ENCODE data around the gene FKBP15. TPM values are rescaled to one million over a fixed set of nuclear protein-coding genes. Genes with fewer than 3 reads are reported as not detected.

Gene FKBP15
- total RNA-seq, 2 experiments from 2014 or later = 34.0 to 44.2 TPM

DNA sequence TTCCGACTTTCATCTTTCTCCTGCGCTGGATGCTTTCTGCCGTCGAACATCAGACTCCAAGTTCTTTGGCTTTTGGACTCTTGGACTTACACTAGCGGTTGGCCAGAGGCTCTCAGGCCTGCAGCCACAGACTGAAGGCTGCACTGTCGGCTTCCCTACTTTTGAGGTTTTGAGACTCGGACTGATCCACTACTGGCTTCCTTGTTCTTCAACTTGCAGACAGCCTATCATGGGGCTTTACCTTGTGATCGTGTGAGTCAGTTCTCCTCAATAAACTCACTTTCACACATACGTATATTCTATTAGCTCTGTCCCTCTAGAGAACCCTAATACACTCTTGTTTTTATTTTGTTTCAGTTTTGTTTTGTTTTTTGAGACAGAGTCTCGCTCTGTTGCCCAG, 10.3 kb downstream of the FKBP15 start:
- ATAC-seq (no peak), DNase-seq (no peak)
- no peak overlapping the region for H3K4me3 Mint-ChIP-seq
- intact Hi-C loops (cut with DNase I, micrococcal nuclease) = no loop called here
- POLR2A ChIA-PET = no interaction called here
- CTCF ChIA-PET = no interaction called here
- H3K9me3 Mint-ChIP-seq (ENCODE audit: low read depth) = no peaks in the 10 kb centered on the region
- H3K27me3 Mint-ChIP-seq = no peaks in the 10 kb centered on the region
- peaks cover 7% of the 10 kb centered on the region for H3K4me1 Mint-ChIP-seq
- peaks cover 28% of the 10 kb centered on the region for H3K36me3 Mint-ChIP-seq (ENCODE audit: low read depth)
- no peak overlapping the region for H3K27ac Mint-ChIP-seq

DNA sequence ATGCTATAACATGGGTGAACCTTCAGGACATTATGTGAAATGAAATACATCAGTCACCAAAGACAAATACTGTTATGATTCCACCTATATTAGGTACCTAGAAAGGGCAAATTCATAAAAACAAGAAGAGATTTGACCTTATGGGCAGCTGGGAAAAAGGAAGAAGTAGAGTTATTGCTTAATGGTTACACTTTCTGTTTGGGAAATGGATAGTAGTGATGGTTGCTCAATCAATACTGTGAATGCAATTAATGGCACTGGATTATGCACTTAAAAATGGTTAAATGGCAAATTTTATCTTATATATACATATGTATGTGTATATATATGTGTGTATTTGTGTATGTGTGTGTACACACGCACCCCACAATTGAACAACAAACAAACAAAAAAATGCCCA, 15.2 kb downstream of the FKBP15 start:
- peaks cover 3% of the 10 kb centered on the region for H3K4me1 Mint-ChIP-seq
- no peak overlapping the region for H3K27ac Mint-ChIP-seq
- POLR2A ChIA-PET = no interaction called here
- ATAC-seq (no peak), DNase-seq (no peak)
- CTCF ChIA-PET = interaction anchor here (0.6 kb wide), 1 partner anchor 500 kb away, joined by 4 read pairs; no protein-coding TSS in a partner anchor
- H3K36me3 Mint-ChIP-seq (ENCODE audit: low read depth) = peaks cover 50% of the 10 kb centered on the region
- H3K27me3 Mint-ChIP-seq = no peaks in the 10 kb centered on the region
- intact Hi-C loops (cut with DNase I, micrococcal nuclease) = no loop called here
- H3K9me3 Mint-ChIP-seq (ENCODE audit: low read depth) = no peaks in the 10 kb centered on the region
- no peak overlapping the region for H3K4me3 Mint-ChIP-seq

- no peaks in the 10 kb centered on the region for H3K9me3 Mint-ChIP-seq (ENCODE audit: low read depth)
- peaks cover 46% of the 10 kb centered on the region for H3K36me3 Mint-ChIP-seq (ENCODE audit: low read depth)
- ATAC-seq = no peak
- ChIA-PET POLR2A (no interaction called here), CTCF (no interaction called here)
- DNase-seq = no peak
- peaks cover 3% of the 10 kb centered on the region for H3K4me1 Mint-ChIP-seq
- H3K27me3 Mint-ChIP-seq = no peaks in the 10 kb centered on the region
- intact Hi-C loops (cut with DNase I, micrococcal nuclease) = no loop called here
- H3K4me3 Mint-ChIP-seq = no peak overlapping the region
- H3K27ac Mint-ChIP-seq = no peak overlapping the region
Measured at GRCh38 chr9:113205432-113205831, 15.6 kb downstream of the FKBP15 start.

DNA sequence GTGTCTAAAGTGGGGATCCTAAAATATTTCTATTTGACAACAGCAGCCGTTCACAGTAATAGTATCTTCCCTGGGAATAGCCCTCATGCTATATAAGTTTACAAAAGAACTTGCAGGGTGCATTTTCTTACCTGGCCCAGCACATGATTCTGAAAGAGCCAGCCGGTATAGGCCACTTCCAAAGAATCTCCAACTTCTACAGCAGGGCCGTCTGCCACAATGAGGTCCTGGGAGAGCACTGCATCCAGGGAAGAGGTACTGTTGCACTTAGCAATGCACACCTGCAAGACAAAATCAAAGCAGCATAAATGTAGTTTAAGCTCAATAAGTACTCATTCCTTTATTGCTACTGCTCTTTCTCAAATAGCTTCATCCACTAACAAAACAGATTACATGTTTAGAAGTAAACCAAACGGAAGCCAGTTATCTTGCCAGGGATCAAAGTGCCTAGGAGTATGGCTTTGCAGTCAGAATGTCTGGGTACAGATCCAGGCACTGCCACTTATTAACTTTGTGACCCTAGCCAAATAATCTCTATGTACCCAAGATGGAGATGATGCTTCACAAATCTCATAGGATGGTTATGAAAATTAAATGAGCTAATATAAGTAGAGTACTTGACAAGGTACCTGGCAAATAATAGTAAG, 21.3 kb downstream of the FKBP15 start:
- Mint-ChIP-seq H3K27me3 (no peaks in the 10 kb centered on the region), H3K27ac (no peak overlapping the region), H3K4me3 (no peak overlapping the region), H3K4me1 (peaks cover 9% of the 10 kb centered on the region), H3K36me3 (ENCODE audit: low read depth) (peaks cover 61% of the 10 kb centered on the region), H3K9me3 (ENCODE audit: low read depth) (no peaks in the 10 kb centered on the region)
- ChIA-PET POLR2A (no interaction called here), CTCF (no interaction called here)
- intact Hi-C loops (cut with DNase I, micrococcal nuclease) = no loop called here
- no peak for ATAC-seq
- no peak for DNase-seq

- Mint-ChIP-seq H3K4me1 (no peaks in the 10 kb centered on the region), H3K27me3 (no peaks in the 10 kb centered on the region), H3K36me3 (ENCODE audit: low read depth) (peaks cover 32% of the 10 kb centered on the region), H3K9me3 (ENCODE audit: low read depth) (no peaks in the 10 kb centered on the region), H3K4me3 (no peak overlapping the region), H3K27ac (no peak overlapping the region)
- POLR2A ChIA-PET = no interaction called here
- no peak for DNase-seq
- no peak for ATAC-seq
- CTCF ChIA-PET = interaction anchor here (0.6 kb wide), 1 partner anchor 559 kb away, joined by 3 read pairs; no protein-coding TSS in a partner anchor
- intact Hi-C loops (cut with DNase I, micrococcal nuclease) = no loop called here
Measured at GRCh38 chr9:113192455-113192854, 28.6 kb downstream of the FKBP15 start.

DNA sequence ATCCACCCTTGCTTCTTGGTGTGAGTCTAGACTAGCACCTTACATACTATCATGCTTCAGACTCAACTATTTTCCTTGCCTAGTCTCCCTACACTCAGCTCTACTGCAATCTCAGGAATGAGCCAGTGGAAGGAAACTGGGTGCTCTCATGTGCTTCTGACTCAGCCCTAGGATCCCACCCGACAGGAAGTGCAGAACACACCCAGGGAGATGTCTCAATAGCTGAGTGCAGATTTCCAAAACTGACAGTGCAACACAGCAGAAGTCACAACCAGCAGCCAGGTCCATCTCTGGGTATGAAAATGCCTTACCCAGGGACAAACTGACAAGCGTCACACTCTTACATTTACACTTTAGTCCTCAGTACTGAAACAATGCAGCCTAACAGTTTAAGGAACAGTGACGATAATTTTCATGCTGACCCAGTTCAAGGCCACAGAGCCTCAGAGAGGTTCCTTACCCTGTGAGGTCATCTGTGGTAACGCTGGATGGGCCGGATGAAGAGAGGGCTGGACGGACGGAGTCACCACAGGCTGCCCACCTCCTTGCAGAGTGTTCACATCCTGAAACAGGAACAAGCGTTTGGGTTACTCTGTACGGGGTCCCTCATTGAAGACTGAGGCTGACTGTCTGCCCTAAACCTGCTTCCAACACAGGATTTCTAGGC, 33.0 kb downstream of the FKBP15 start:
- Mint-ChIP-seq H3K27ac (no peak overlapping the region), H3K27me3 (no peaks in the 10 kb centered on the region), H3K4me1 (no peaks in the 10 kb centered on the region), H3K4me3 (no peak overlapping the region), H3K9me3 (ENCODE audit: low read depth) (no peaks in the 10 kb centered on the region), H3K36me3 (ENCODE audit: low read depth) (peaks cover 42% of the 10 kb centered on the region)
- intact Hi-C loops (cut with DNase I, micrococcal nuclease) = no loop called here
- CTCF ChIA-PET = interaction anchor here (1.8 kb wide), 1 partner anchor 76 kb away, joined by 5 read pairs; no protein-coding TSS in a partner anchor
- DNase-seq = no peak
- ATAC-seq = no peak
- POLR2A ChIA-PET = no interaction called here

DNA sequence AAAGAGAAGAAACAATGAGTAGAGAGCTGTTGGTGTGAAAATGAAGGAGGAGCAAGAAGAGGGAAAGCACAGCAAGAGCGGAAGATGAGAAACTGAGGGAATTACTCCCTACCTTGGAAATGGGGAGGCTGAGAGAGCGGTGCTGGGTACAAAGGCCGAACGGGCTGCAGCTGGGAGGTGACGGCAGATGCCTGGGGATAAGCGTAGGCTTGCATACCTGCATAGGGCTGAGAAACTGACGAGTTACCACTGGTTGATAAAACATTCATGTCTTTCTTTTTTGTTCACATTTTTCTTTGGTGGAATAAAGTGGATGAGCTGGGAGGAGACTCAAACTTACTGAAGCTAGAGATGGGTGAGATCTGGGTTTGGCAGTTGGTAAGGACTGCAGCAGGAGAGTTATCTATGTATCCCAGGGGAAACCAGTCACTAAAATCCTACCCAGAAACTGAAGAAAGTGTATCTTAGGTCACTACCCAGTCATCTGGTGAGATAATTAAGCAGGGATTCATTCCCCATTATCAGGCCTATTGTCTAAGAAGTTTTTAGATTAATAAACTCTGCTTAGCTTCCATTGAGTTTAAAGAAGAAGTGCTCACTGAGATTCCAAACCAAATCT, 34.8 kb downstream of the FKBP15 start:
- Mint-ChIP-seq H3K27ac (no peak overlapping the region), H3K27me3 (no peaks in the 10 kb centered on the region), H3K4me1 (no peaks in the 10 kb centered on the region), H3K9me3 (ENCODE audit: low read depth) (no peaks in the 10 kb centered on the region), H3K36me3 (ENCODE audit: low read depth) (peaks cover 54% of the 10 kb centered on the region), H3K4me3 (no peak overlapping the region)
- CTCF ChIA-PET = interaction anchor here (0.8 to 1.8 kb wide), 4 partner anchors 9 to 334 kb away, joined by 3 read pairs; no protein-coding TSS in a partner anchor
- intact Hi-C loops (cut with DNase I, micrococcal nuclease) = no loop called here
- DNase-seq (no peak), ATAC-seq (no peak)
- POLR2A ChIA-PET = no interaction called here

GRCh38 chr9:113185271-113185670, 35.8 kb downstream of the FKBP15 start:
- Mint-ChIP-seq H3K4me3 (no peak overlapping the region), H3K4me1 (no peaks in the 10 kb centered on the region), H3K9me3 (ENCODE audit: low read depth) (no peaks in the 10 kb centered on the region), H3K27ac (peak overlapping the region; percentile 49), H3K36me3 (ENCODE audit: low read depth) (peaks cover 62% of the 10 kb centered on the region), H3K27me3 (no peaks in the 10 kb centered on the region)
- ATAC-seq = no peak
- intact Hi-C loops (cut with DNase I, micrococcal nuclease) = no loop called here
- ChIA-PET CTCF (no interaction called here), POLR2A (no interaction called here)
- no peak for DNase-seq

DNA sequence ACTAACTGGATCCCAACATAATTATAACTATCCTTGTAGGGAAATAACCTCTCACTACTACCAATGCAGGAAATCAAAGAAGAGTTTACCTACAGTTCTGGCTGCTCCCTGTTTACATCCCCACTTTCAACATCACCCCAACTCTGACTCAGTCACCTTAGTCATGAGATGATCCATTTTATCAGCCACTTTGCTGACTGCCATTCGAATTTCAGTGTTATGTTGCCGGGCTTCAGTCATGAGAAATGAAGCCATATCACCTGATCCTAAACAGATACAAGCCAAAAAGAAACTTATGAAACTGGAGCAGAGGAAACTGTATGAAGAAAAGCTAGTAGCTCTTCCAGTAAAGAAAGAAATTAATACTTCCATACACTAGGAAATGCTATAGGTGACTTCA, 36.5 kb downstream of the FKBP15 start:
- intact Hi-C loops (cut with DNase I, micrococcal nuclease) = no loop called here
- POLR2A ChIA-PET = no interaction called here
- Mint-ChIP-seq H3K4me1 (no peaks in the 10 kb centered on the region), H3K27me3 (no peaks in the 10 kb centered on the region), H3K4me3 (no peak overlapping the region), H3K36me3 (ENCODE audit: low read depth) (peaks cover 64% of the 10 kb centered on the region), H3K27ac (peak overlapping the region; percentile 11), H3K9me3 (ENCODE audit: low read depth) (no peaks in the 10 kb centered on the region)
- DNase-seq (no peak), ATAC-seq (no peak)
- CTCF ChIA-PET = no interaction called here

DNA sequence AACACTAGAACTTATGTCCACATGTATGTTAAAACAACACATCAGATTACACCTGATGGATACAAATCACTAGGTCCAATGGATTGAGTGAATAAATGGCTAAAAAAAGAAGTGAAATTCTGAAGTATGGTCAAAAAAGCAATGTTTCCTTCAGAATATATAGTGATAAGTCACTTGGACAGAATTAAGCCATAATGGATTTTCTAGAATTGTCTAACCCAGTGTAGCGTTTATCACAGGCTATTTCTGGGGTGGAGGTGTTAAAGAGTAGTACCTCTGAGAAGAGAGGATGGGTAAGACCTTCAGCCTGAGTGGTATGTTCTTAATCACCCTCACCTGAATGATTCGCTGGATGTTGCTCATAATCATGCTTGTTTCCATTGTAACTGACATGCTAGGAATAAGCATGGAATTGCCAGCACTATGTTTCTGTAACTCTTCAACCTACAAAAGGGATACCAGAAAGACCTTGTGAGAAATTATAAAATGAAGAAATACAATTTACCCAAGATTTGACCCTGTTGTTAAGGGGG, 37.1 kb downstream of the FKBP15 start:
- POLR2A ChIA-PET = no interaction called here
- no peaks in the 10 kb centered on the region for H3K27me3 Mint-ChIP-seq
- ATAC-seq = no peak

GRCh38 chr9:113181165-113181564, 39.9 kb downstream of the FKBP15 start:
- intact Hi-C loops (cut with DNase I, micrococcal nuclease) = no loop called here
- Mint-ChIP-seq H3K9me3 (ENCODE audit: low read depth) (no peaks in the 10 kb centered on the region), H3K27me3 (no peaks in the 10 kb centered on the region), H3K4me1 (no peaks in the 10 kb centered on the region), H3K36me3 (ENCODE audit: low read depth) (peaks cover 67% of the 10 kb centered on the region), H3K4me3 (no peak overlapping the region), H3K27ac (no peak overlapping the region)
- no peak for DNase-seq
- ChIA-PET CTCF (no interaction called here), POLR2A (no interaction called here)
- ATAC-seq = no peak

More for the DNA sequence above, 37.1 kb downstream of the FKBP15 start:
- no peaks in the 10 kb centered on the region for H3K4me1 Mint-ChIP-seq
- H3K4me3 Mint-ChIP-seq = no peak overlapping the region
- CTCF ChIA-PET = interaction anchor here (1.0 kb wide), 1 partner anchor 10 kb away, joined by 4 read pairs; no protein-coding TSS in a partner anchor
- H3K9me3 Mint-ChIP-seq (ENCODE audit: low read depth) = no peaks in the 10 kb centered on the region
- peaks cover 66% of the 10 kb centered on the region for H3K36me3 Mint-ChIP-seq (ENCODE audit: low read depth)
- no peak for DNase-seq
- intact Hi-C loops (cut with DNase I, micrococcal nuclease) = no loop called here
- no peak overlapping the region for H3K27ac Mint-ChIP-seq

GRCh38 chr9:113179839-113180238, 41.2 kb downstream of the FKBP15 start:
- Mint-ChIP-seq H3K9me3 (ENCODE audit: low read depth) (no peaks in the 10 kb centered on the region), H3K36me3 (ENCODE audit: low read depth) (peaks cover 62% of the 10 kb centered on the region), H3K4me1 (no peaks in the 10 kb centered on the region), H3K4me3 (no peak overlapping the region), H3K27ac (no peak overlapping the region), H3K27me3 (no peaks in the 10 kb centered on the region)
- ATAC-seq = no peak
- ChIA-PET POLR2A (no interaction called here), CTCF (interaction anchor here (0.7 to 1.6 kb wide), 3 partner anchors 18 to 171 kb away, joined by 3 to 4 read pairs (median 4); no protein-coding TSS in a partner anchor)
- DNase-seq = no peak
- intact Hi-C loops (cut with DNase I, micrococcal nuclease) = no loop called here

Data from activated CD4-positive, alpha-beta T cell treated with anti-CD3 and anti-CD28 coated beads for 36 hours (primary cell).